HepG2 (cell line): ENCODE measurements around the gene ZFP3. TPM values are rescaled to one million over a fixed set of nuclear protein-coding genes. Genes with fewer than 3 reads are reported as not detected.

ENCODE experiments used
- ATAC-seq: fragments of 200-7000 bp; cut with Tn5 transposase; 3 replicates; pipeline ENCODE4 v1.9.1; 2020; ENCODE audit warnings: mild to moderate bottlenecking, moderate library complexity
- BruUV-seq: library from RNA; stranded (reverse); fragments of 400-500 nt; replicated peaks from 2 replicates; lab custom pipeline; 2021; lab: Mats Ljungman, UMichigan
- CTCF ChIA-PET: fragments of 300-600 bp; formaldehyde crosslinking; extraction: SDS; loops from one replicate; lab custom pipeline; 2021; ENCODE audit warnings: low total read pairs, inconsistent platforms, low intra/inter-chr PET ratio; lab: Yijun Ruan, JAX
- POLR2A ChIA-PET: fragments of 350-600 bp; sonication (Branson Sonifier 250); formaldehyde crosslinking; loops from one replicate; lab custom pipeline; 2020; ENCODE audit warnings: antibody characterized with exemption, inconsistent platforms; lab: Yijun Ruan, JAX
- DNase-seq: peaks from one replicate; pipeline ENCODE4 v3.0.0-alpha.2; 2015; ENCODE audit warnings: low spot score
- FAIRE-seq: peaks from 3 replicates; lab custom pipeline; 2011; peaks lifted over from hg19 to GRCh38; lab: Jason Lieb, UNC
- H2AFZ ChIP-seq: one replicate; pipeline ENCODE4 v1.6.1; 2011; ENCODE audit warnings: low read length, inconsistent platforms
- H3K27ac ChIP-seq: fragments of 300-600 bp; 3 replicates; pipeline ENCODE4 v1.8.0; 2011; ENCODE audit warnings: mixed run types, mild to moderate bottlenecking, mixed read lengths, low read length, inconsistent platforms; ENCODE audit not compliant: insufficient read depth; ENCODE audit errors: extremely low read length
- H3K27me3 ChIP-seq, 2 experiments: fragments of 200-600 bp in 1 of 2; 2 replicates in 1 of 2; 3 replicates in 1 of 2; pipeline versions ENCODE4 v1.6.0 to v1.8.0; 2011; ENCODE audit warnings: low read length in 2 of 2, mild to moderate bottlenecking in 2 of 2, moderate library complexity in 2 of 2, inconsistent platforms in 1 of 2; ENCODE audit not compliant: insufficient read depth in 2 of 2, control insufficient read depth in 1 of 2
- H3K36me3 ChIP-seq, 2 experiments: fragments of 200-600 bp in 1 of 2; replicated peaks in 1 of 2; 2 replicates in 1 of 2; 3 replicates in 1 of 2; pipeline versions ENCODE4 v1.5.1 to v1.8.0; 2011; ENCODE audit warnings: low read length in 2 of 2, inconsistent platforms in 1 of 2; ENCODE audit not compliant: insufficient read depth in 2 of 2, control insufficient read depth in 1 of 2
- H3K4me1 ChIP-seq: 2 replicates; pipeline ENCODE4 v1.5.1; 2012; ENCODE audit warnings: low read length, inconsistent platforms; ENCODE audit not compliant: insufficient read depth
- H3K4me2 ChIP-seq: 2 replicates; pipeline ENCODE4 v1.6.0; 2011; ENCODE audit warnings: low read depth, low read length, inconsistent platforms
- H3K4me3 ChIP-seq, 3 experiments: fragments of 200-600 bp in 1 of 3; sonication (generic), shearing (Covaris generic) in 1 of 3; replicated peaks in 1 of 3; 2 replicates each; pipeline ENCODE4 v1.5.1; 2011 to 2016; ENCODE audit warnings: low read length in 3 of 3, inconsistent platforms in 2 of 3, low read depth in 2 of 3, mild to moderate bottlenecking in 2 of 3, control low read depth in 1 of 3, mixed read lengths in 1 of 3; ENCODE audit not compliant: insufficient read depth in 1 of 3
- H3K79me2 ChIP-seq: one replicate; pipeline ENCODE4 v1.6.1; 2011; ENCODE audit warnings: low read length, inconsistent platforms; ENCODE audit not compliant: insufficient read depth
- H3K9ac ChIP-seq: 2 replicates; pipeline ENCODE4 v1.6.0; 2011; ENCODE audit warnings: mild to moderate bottlenecking, low read depth, low read length, inconsistent platforms; ENCODE audit not compliant: insufficient read depth
- H3K9me3 ChIP-seq: 2 replicates; pipeline ENCODE4 v1.5.1; 2012; ENCODE audit warnings: mild to moderate bottlenecking, low read length
- H4K20me1 ChIP-seq: 2 replicates; pipeline ENCODE4 v1.6.0; 2011; ENCODE audit warnings: inconsistent platforms, mild to moderate bottlenecking, low read length, moderate library complexity; ENCODE audit not compliant: insufficient read depth
- HMG20A ChIP-seq: IDR thresholded peaks from 2 replicates; pipeline ENCODE4 v1.6.1; 2016; ENCODE audit warnings: borderline replicate concordance
- HOXD1 ChIP-seq: sonication (generic); formaldehyde crosslinking; IDR thresholded peaks from 2 replicates; pipeline ENCODE4 v1.5.0; 2020; ENCODE audit warnings: missing genetic modification reagents
- PAX8 ChIP-seq: sonication (generic); formaldehyde crosslinking; IDR thresholded peaks from 2 replicates; pipeline ENCODE4 v1.8.0; 2022; ENCODE audit warnings: mild to moderate bottlenecking, missing genetic modification reagents, borderline replicate concordance
- SNAPC5 ChIP-seq: sonication (generic); formaldehyde crosslinking; IDR thresholded peaks from 2 replicates; pipeline ENCODE4 v1.8.1; 2023; ENCODE audit warnings: mild to moderate bottlenecking, missing genetic modification reagents, borderline replicate concordance
- ZBTB37 ChIP-seq: sonication (generic); formaldehyde crosslinking; IDR thresholded peaks from 2 replicates; pipeline ENCODE4 v1.4.0; 2020; ENCODE audit warnings: mild to moderate bottlenecking, missing genetic modification reagents
- ZNF354B ChIP-seq: sonication (generic); formaldehyde crosslinking; IDR thresholded peaks from 2 replicates; pipeline ENCODE4 v1.8.0; 2022; ENCODE audit warnings: mild to moderate bottlenecking, missing genetic modification reagents
- ZNF782 ChIP-seq: sonication (generic); formaldehyde crosslinking; IDR thresholded peaks from 2 replicates; pipeline ENCODE4 v1.4.0; 2020; ENCODE audit warnings: missing genetic modification reagents, mild to moderate bottlenecking, borderline replicate concordance
- WGBS: methylation state at CpG from one replicate; pipeline ENCODE4 v1.1.6; 2017; ENCODE audit warnings: low lambda C conversion rate; 5-methylcytosine and 5-hydroxymethylcytosine counted together
- in situ Hi-C: cut with HindIII; loops from 2 replicates; pipeline ENCODE4 v1.10.0; 2017; ENCODE audit warnings: low pct_unique_long_range_greater_than_20kb; ENCODE audit not compliant: extremely low pct_ligation_motif_present
- intact Hi-C: fragments of 100-400 bp; cut with micrococcal nuclease; formaldehyde crosslinking; loops from one replicate; pipeline ENCODE4 v1.10.0; 2022; ENCODE audit not compliant: unreplicated experiment
- polyA plus RNA-seq, 8 experiments: library from polyadenylated mRNA; depleted of rRNA in 3 of 8; stranded (reverse) in 7 of 8; unstranded in 1 of 8; fragments of >200 nt; fragmentation: Illumina TruSeq in 4 of 8; extraction: Trizol in 4 of 8; gene quantifications; 2 replicates each; pipeline versions ENCODE4 v1.2.1 to v1.2.3, GENCODE V29; 2011 to 2016; ENCODE audit warnings: low read depth in 4 of 8, missing spikeins in 1 of 8, mixed read lengths in 1 of 8; ENCODE audit not compliant: insufficient read depth in 1 of 8
- total RNA-seq, 5 experiments: library from RNA; depleted of rRNA; stranded (reverse); fragments of >200 nt; fragmentation: Illumina TruSeq; extraction: Trizol; gene quantifications; 2 replicates each; pipeline ENCODE4 v1.2.3, GENCODE V29; 2016; ENCODE audit warnings: low read depth in 1 of 5
- TF ChIP-seq, protein P1 (sequence below): IDR thresholded peaks from 2 replicates; pipeline ENCODE4 v1.6.1; 2018; ENCODE audit warnings: missing genetic modification reagents, mild to moderate bottlenecking, missing compliant biosample characterization
- TF ChIP-seq, protein P2 (sequence below): sonication (generic); formaldehyde crosslinking; IDR thresholded peaks from one replicate; pipeline ENCODE4 v1.5.1; 2020; ENCODE audit warnings: mild to moderate bottlenecking, missing genetic modification reagents; ENCODE audit errors: not compliant biosample characterization
- TF ChIP-seq, protein P3 (sequence below): sonication (generic); formaldehyde crosslinking; IDR thresholded peaks from 2 replicates; pipeline ENCODE4 v1.8.1; 2023; ENCODE audit warnings: mild to moderate bottlenecking, inconsistent platforms, moderate library complexity, missing genetic modification reagents, borderline replicate concordance

Gene ZFP3
- total and polyA plus RNA-seq, 2 of the 13 experiments (the other 11 are each of a cell fraction or from before 2014, with no cell fraction given) = not detected

DNA sequence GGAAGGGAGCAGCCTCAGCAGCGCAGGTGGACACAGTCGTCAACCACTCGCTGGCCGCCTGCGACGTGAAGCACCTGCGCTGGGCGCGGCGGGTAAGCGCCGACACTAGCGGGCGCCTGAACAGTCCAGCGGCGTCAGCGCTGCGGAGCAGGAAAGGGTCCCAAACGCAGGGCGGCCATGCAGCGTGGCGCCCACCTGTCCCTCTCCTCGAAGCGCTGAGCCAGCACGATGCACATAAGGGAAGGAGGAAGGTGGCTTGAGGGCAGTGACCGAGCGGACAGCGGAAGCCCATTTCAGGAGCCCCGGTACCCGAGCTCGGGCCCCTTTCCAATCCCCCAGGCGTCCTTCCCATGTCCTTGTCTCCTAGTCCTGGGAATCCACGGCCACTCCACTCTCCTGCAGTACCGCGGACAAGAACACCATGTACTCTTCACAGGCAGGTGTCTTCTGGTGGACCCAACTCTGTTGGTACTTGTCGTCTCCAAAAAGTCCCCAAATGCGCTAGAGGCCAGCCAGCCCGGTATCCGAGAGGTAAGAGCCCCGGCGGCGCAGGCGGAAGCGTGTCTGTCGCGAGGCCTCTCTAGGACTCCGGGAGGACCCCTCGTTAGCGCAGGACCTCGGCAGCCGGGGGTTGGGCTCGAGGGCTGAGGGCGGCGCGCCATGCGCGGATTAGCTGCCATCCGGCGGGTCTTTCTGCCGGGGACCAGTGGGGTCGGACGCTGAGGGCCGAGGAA lies 19.0 kb downstream of the ZFP3 start:
- DNase-seq = no peak
- Histone ChIP-seq H3K9ac (no peak overlapping the region), H3K4me3 (no peak overlapping the region), H3K27me3 (peaks cover 0 to 1% of the 10 kb centered on the region in 2 experiments; a peak in 2 of 5 replicates), H3K9me3 (peaks cover 44% of the 10 kb centered on the region), H4K20me1 (no peaks in the 10 kb centered on the region), H3K4me2 (no peak overlapping the region), H3K36me3 (no peaks in the 10 kb centered on the region), H3K4me1 (no peaks in the 10 kb centered on the region), H2AFZ (no peak overlapping the region), H3K27ac (no peak overlapping the region), H3K79me2 (no peaks in the 10 kb centered on the region)
- no TSS peak for BruUV-seq
- no peak for ATAC-seq
- CTCF ChIA-PET = no interaction called here
- intact Hi-C loops = no loop called here
- in situ Hi-C loops = no loop called here
- POLR2A ChIA-PET = no interaction called here
- no peak for FAIRE-seq
- 73% methylated on average over 53 of the region's 63 CpGs for WGBS
- TF ChIP-seq HOXD1 (CRISPR knock-in tag) (no peak), PAX8 (CRISPR knock-in tag) (no peak), HMG20A (CRISPR knock-in tag) (no peak), ZNF354B (CRISPR knock-in tag) (no peak), SNAPC5 (CRISPR knock-in tag) (no peak), ZNF782 (CRISPR knock-in tag) (no peak), ZBTB37 (no peak)
- TF ChIP-seq, protein P1, sequence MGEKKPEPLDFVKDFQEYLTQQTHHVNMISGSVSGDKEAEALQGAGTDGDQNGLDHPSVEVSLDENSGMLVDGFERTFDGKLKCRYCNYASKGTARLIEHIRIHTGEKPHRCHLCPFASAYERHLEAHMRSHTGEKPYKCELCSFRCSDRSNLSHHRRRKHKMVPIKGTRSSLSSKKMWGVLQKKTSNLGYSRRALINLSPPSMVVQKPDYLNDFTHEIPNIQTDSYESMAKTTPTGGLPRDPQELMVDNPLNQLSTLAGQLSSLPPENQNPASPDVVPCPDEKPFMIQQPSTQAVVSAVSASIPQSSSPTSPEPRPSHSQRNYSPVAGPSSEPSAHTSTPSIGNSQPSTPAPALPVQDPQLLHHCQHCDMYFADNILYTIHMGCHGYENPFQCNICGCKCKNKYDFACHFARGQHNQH (CRISPR knock-in tag) = no peak
- TF ChIP-seq, protein P2, sequence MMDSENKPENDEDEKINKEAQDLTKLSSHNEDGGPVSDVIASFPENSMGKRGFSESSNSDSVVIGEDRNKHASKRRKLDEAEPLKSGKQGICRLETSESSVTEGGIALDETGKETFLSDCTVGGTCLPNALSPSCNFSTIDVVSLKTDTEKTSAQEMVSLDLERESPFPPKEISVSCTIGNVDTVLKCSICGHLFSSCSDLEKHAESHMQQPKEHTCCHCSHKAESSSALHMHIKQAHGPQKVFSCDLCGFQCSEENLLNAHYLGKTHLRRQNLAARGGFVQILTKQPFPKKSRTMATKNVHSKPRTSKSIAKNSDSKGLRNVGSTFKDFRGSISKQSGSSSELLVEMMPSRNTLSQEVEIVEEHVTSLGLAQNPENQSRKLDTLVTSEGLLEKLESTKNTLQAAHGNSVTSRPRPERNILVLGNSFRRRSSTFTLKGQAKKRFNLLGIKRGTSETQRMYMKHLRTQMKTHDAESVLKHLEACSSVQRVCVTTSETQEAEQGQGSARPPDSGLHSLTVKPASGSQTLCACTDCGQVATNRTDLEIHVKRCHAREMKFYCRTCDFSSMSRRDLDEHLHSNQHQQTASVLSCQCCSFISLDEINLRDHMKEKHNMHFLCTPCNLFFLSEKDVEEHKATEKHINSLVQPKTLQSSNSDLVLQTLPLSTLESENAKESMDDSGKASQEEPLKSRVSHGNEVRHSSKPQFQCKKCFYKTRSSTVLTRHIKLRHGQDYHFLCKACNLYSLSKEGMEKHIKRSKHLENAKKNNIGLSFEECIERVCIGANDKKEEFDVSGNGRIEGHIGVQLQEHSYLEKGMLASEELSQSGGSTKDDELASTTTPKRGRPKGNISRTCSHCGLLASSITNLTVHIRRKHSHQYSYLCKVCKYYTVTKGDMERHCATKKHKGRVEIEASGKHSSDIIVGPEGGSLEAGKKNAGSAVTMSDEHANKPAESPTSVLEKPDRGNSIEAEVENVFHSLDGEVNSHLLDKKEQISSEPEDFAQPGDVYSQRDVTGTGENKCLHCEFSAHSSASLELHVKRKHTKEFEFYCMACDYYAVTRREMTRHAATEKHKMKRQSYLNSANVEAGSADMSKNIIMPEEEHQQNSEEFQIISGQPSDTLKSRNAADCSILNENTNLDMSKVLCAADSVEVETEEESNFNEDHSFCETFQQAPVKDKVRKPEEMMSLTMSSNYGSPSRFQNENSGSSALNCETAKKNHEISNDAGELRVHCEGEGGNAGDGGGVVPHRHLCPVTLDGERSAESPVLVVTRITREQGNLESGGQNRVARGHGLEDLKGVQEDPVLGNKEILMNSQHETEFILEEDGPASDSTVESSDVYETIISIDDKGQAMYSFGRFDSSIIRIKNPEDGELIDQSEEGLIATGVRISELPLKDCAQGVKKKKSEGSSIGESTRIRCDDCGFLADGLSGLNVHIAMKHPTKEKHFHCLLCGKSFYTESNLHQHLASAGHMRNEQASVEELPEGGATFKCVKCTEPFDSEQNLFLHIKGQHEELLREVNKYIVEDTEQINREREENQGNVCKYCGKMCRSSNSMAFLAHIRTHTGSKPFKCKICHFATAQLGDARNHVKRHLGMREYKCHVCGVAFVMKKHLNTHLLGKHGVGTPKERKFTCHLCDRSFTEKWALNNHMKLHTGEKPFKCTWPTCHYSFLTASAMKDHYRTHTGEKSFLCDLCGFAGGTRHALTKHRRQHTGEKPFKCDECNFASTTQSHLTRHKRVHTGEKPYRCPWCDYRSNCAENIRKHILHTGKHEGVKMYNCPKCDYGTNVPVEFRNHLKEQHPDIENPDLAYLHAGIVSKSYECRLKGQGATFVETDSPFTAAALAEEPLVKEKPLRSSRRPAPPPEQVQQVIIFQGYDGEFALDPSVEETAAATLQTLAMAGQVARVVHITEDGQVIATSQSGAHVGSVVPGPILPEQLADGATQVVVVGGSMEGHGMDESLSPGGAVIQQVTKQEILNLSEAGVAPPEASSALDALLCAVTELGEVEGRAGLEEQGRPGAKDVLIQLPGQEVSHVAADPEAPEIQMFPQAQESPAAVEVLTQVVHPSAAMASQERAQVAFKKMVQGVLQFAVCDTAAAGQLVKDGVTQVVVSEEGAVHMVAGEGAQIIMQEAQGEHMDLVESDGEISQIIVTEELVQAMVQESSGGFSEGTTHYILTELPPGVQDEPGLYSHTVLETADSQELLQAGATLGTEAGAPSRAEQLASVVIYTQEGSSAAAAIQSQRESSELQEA = no peak
- TF ChIP-seq, protein P3, sequence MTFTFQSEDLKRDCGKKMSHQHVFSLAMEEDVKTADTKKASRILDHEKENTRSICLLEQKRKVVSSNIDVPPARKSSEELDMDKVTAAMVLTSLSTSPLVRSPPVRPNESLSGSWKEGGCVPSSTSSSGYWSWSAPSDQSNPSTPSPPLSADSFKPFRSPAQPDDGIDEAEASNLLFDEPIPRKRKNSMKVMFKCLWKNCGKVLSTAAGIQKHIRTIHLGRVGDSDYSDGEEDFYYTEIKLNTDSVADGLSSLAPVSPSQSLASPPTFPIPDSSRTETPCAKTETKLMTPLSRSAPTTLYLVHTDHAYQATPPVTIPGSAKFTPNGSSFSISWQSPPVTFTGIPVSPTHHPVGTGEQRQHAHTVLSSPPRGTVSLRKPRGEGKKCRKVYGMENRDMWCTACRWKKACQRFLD (CRISPR knock-in tag) = no peak
